ENCODE measurements around the gene CNTN5.

Gene CNTN5

GRCh38 chr11:99634581-99634980, 613.8 kb downstream of the CNTN5 start:
- no peaks in the 10 kb centered on the region for H3K36me3 Mint-ChIP-seq (ENCODE audit: low read depth)
- no peak for TF ChIP-seq CTCF (IDR thresholded peaks at IDR 0.05; ENCODE audit: unreplicated experiment in 3 of 3)
- H3K9me3 Mint-ChIP-seq: peaks cover 2% of the 10 kb centered on the region
- no peaks in the 10 kb centered on the region for H3K4me1 Mint-ChIP-seq
- H3K4me3 Mint-ChIP-seq: no peak overlapping the region
- no peaks in the 10 kb centered on the region for H3K27me3 Mint-ChIP-seq (ENCODE audit: low read depth)
- no peak overlapping the region for H3K27ac Mint-ChIP-seq

- Mint-ChIP-seq H3K36me3 (ENCODE audit: low read depth) (no peaks in the 10 kb centered on the region), H3K4me3 (no peak overlapping the region), H3K27me3 (ENCODE audit: low read depth) (no peaks in the 10 kb centered on the region), H3K9me3 (peaks cover 6% of the 10 kb centered on the region), H3K4me1 (no peaks in the 10 kb centered on the region), H3K27ac (no peak overlapping the region)
- no peak for TF ChIP-seq CTCF (IDR thresholded peaks at IDR 0.05; ENCODE audit: unreplicated experiment in 3 of 3)
Observed at GRCh38 chr11:99638073-99638553, 617.4 kb downstream of the CNTN5 start.

GRCh38 chr11:99640671-99641070, 619.9 kb downstream of the CNTN5 start:
- H3K27me3 Mint-ChIP-seq (ENCODE audit: low read depth): no peaks in the 10 kb centered on the region
- H3K4me1 Mint-ChIP-seq: no peaks in the 10 kb centered on the region
- no peak overlapping the region for H3K27ac Mint-ChIP-seq
- H3K36me3 Mint-ChIP-seq (ENCODE audit: low read depth): no peaks in the 10 kb centered on the region
- TF ChIP-seq CTCF (IDR thresholded peaks at IDR 0.05; ENCODE audit: unreplicated experiment in 3 of 3): no peak
- peaks cover 6% of the 10 kb centered on the region for H3K9me3 Mint-ChIP-seq
- H3K4me3 Mint-ChIP-seq: no peak overlapping the region

GRCh38 chr11:99645934-99646333, 625.2 kb downstream of the CNTN5 start:
- Mint-ChIP-seq H3K9me3 (no peaks in the 10 kb centered on the region), H3K27ac (no peak overlapping the region), H3K4me3 (no peak overlapping the region), H3K36me3 (ENCODE audit: low read depth) (no peaks in the 10 kb centered on the region), H3K4me1 (no peaks in the 10 kb centered on the region), H3K27me3 (ENCODE audit: low read depth) (no peaks in the 10 kb centered on the region)
- TF ChIP-seq CTCF (IDR thresholded peaks at IDR 0.05; ENCODE audit: unreplicated experiment in 3 of 3): no peak

- no peak for TF ChIP-seq CTCF (IDR thresholded peaks at IDR 0.05; ENCODE audit: unreplicated experiment in 3 of 3)
- H3K27me3 Mint-ChIP-seq (ENCODE audit: low read depth): no peaks in the 10 kb centered on the region
- H3K36me3 Mint-ChIP-seq (ENCODE audit: low read depth): no peaks in the 10 kb centered on the region
- H3K27ac Mint-ChIP-seq: no peak overlapping the region
- H3K4me1 Mint-ChIP-seq: no peaks in the 10 kb centered on the region
- H3K4me3 Mint-ChIP-seq: no peak overlapping the region
- no peaks in the 10 kb centered on the region for H3K9me3 Mint-ChIP-seq
Observed at GRCh38 chr11:99670067-99670676, 649.4 kb downstream of the CNTN5 start.

GRCh38 chr11:99671808-99672409, 651.2 kb downstream of the CNTN5 start:
- Mint-ChIP-seq H3K4me3 (no peak overlapping the region), H3K27ac (no peak overlapping the region), H3K9me3 (no peaks in the 10 kb centered on the region), H3K36me3 (ENCODE audit: low read depth) (no peaks in the 10 kb centered on the region), H3K4me1 (no peaks in the 10 kb centered on the region), H3K27me3 (ENCODE audit: low read depth) (no peaks in the 10 kb centered on the region)
- TF ChIP-seq CTCF (IDR thresholded peaks at IDR 0.05; ENCODE audit: unreplicated experiment in 3 of 3): no peak
